GM23338 (cell line): Measurements from ENCODE around the gene WDR62.
"Not testable (repeated sequence)": the region's sequence is repeated elsewhere in the genome, so short reads cannot be mapped to it uniquely, and the experiment has no call there.

Experiments used
- EZH2 ChIP-seq: fragments of 200-600 bp; sonication (generic); IDR thresholded peaks from one replicate; pipeline ENCODE4 v1.8.0; 2017; ENCODE audit warnings: antibody characterized with exemption, mild to moderate bottlenecking, low read depth; ENCODE audit not compliant: unreplicated experiment
- EZH2phosphoT487 ChIP-seq: fragments of 200-600 bp; sonication (generic); IDR thresholded peaks from one replicate; pipeline ENCODE4 v1.8.1; 2018; ENCODE audit warnings: antibody characterized with exemption; ENCODE audit not compliant: unreplicated experiment
- POLR2AphosphoS5 ChIP-seq: IDR thresholded peaks from 2 replicates; pipeline ENCODE4 v1.6.1; 2016; ENCODE audit warnings: antibody characterized with exemption, low read depth
- ZNF114 ChIP-seq: fragments of 250-450 bp; sonication (Bioruptor Pico); IDR thresholded peaks from 2 replicates; pipeline ENCODE4 v1.5.0; 2020; ENCODE audit warnings: mild to moderate bottlenecking, moderate library complexity
- ZNF331 ChIP-seq: fragments of 250-450 bp; sonication (Bioruptor Pico); IDR thresholded peaks from 2 replicates; pipeline ENCODE4 v1.5.0; 2020; ENCODE audit warnings: low read depth, mild to moderate bottlenecking, moderate library complexity
- TF ChIP-seq, protein P1 (sequence below), 2 experiments: fragments of 200-600 bp in 1 of 2; sonication (generic) in 1 of 2; conservative IDR thresholded peaks; 2 replicates each; pipeline versions ENCODE4 v1.5.1 to v1.6.1; 2016 to 2017; ENCODE audit warnings: antibody characterized with exemption in 2 of 2, low read depth in 2 of 2, mild to moderate bottlenecking in 2 of 2, moderate library complexity in 1 of 2

DNA sequence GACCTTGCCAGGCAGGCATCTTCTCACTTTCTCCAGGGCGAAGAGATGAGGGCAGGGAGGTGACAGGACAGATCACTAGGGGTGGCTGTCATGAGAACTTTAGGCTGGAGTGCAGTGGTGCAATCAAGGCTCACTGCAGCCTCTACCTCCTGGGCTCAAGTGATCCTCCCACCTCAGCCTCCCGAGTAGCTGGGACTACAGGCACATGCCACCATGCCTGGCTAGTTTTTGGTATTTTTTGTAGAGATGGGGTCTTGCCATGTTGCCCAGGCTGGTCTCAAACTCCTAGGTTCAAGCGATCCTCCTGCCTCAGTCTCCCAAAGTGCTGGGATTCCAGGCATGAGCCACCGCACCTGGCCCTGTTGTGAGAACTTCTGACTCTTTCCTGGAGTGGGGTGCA lies 80.2 kb downstream of the WDR62 start:
- TF ChIP-seq EZH2phosphoT487; POLR2AphosphoS5; EZH2; ZNF114 (CRISPR knock-in tag); ZNF331 (CRISPR knock-in tag): not testable (repeated sequence)
- TF ChIP-seq, protein P1, sequence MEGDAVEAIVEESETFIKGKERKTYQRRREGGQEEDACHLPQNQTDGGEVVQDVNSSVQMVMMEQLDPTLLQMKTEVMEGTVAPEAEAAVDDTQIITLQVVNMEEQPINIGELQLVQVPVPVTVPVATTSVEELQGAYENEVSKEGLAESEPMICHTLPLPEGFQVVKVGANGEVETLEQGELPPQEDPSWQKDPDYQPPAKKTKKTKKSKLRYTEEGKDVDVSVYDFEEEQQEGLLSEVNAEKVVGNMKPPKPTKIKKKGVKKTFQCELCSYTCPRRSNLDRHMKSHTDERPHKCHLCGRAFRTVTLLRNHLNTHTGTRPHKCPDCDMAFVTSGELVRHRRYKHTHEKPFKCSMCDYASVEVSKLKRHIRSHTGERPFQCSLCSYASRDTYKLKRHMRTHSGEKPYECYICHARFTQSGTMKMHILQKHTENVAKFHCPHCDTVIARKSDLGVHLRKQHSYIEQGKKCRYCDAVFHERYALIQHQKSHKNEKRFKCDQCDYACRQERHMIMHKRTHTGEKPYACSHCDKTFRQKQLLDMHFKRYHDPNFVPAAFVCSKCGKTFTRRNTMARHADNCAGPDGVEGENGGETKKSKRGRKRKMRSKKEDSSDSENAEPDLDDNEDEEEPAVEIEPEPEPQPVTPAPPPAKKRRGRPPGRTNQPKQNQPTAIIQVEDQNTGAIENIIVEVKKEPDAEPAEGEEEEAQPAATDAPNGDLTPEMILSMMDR (conservative IDR thresholded peaks at IDR 0.05; ENCODE audit: low read depth in 2 of 2) = not testable (repeated sequence)
